SK-N-MC (cell line): ENCODE measurements around the gene DOCK9.

ENCODE experiments used
- EZH2 ChIP-seq: fragments of 200-600 bp; sonication (generic); IDR thresholded peaks from one replicate; pipeline ENCODE4 v1.6.1; 2017; ENCODE audit warnings: antibody characterized with exemption
- POLR2AphosphoS5 ChIP-seq: IDR thresholded peaks from 2 replicates; pipeline ENCODE4 v1.6.1; 2012; ENCODE audit warnings: mild to moderate bottlenecking, low read depth, low read length, borderline replicate concordance

- TF ChIP-seq EZH2, result no peak
- no peak for TF ChIP-seq POLR2AphosphoS5
These were observed 146.6 kb downstream of the DOCK9 start for GRCh38 chr13:98831236-98831635.
